Prostate gland (tissue), 2 donors: Measurements from ENCODE around the gene PAPPA.

Experiments
- CTCF ChIP-seq, 4 experiments: fragments of 200-600 bp in 2 of 4; fragments of 450-650 bp in 2 of 4; sonication (generic) in 2 of 4; IDR thresholded peaks; 1 replicate in 3 of 4; 2 replicates in 1 of 4; pipeline ENCODE4 v1.5.1; 2016 to 2019; ENCODE audit warnings: antibody characterized with exemption in 4 of 4, mild to moderate bottlenecking in 2 of 4, moderate library complexity in 2 of 4
- POLR2A ChIP-seq: fragments of 450-650 bp; IDR thresholded peaks from one replicate; pipeline ENCODE4 v1.6.1; 2016; ENCODE audit warnings: antibody characterized with exemption, mild to moderate bottlenecking
- POLR2AphosphoS5 ChIP-seq: sonication (generic); formaldehyde crosslinking; IDR thresholded peaks from one replicate; pipeline ENCODE4 v1.6.1; 2017; ENCODE audit warnings: antibody characterized with exemption

- TF ChIP-seq CTCF (IDR thresholded peaks at IDR 0.05), result no peak
- no peak for TF ChIP-seq POLR2AphosphoS5
- TF ChIP-seq POLR2A, result no peak
Observed at GRCh38 chr9:116381350-116381749, 227.8 kb downstream of the PAPPA start.
